ENCODE results near the gene PSMC5.

The PSMC5 gene

DNA sequence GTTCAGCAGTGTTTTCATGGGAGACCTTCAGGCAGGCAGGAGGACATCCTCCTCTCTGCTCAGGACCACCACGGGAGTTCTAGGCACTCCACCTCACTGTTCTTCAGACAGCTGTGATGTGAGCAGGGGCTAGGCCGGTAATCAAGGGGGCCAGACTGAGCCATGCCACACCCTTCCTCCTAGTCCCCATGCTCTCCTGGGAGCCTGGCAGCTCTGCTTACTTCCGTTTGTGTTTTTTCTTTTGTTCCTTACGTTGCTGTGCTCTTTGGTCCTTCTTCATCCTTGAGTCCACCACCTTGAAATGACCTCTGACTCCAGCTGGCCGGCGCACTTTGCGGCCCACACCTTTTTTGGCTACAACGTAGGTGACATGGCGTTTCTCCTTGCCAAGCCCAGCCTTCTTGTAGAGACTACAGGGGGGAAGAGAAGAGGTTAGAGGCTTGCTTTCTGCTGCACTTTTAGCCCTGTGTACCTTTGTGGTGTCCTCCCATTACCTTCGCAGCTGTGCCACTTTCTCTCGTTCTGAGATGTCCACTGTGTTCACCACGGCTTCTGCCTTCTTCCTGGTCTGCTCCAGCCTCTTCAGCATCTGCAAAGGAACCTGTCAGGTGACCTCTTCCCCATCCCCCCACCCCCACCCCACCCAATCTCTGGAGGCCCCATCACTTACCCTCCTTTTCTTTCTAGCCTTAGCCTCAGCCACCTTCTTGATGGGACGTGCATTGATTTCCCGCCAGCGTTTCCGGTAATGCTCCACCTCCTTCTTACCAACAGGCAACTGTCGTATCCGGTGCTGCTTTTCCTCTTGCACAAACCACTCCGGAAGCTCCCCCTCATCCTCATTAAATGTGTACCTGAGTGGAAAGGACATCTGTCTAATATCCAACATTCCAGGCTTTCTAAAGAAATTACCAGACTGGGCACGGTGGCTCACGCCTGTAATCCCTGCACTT, 7.4 kb upstream of the PSMC5 start:
- TF ChIP-seq, protein P1, sequence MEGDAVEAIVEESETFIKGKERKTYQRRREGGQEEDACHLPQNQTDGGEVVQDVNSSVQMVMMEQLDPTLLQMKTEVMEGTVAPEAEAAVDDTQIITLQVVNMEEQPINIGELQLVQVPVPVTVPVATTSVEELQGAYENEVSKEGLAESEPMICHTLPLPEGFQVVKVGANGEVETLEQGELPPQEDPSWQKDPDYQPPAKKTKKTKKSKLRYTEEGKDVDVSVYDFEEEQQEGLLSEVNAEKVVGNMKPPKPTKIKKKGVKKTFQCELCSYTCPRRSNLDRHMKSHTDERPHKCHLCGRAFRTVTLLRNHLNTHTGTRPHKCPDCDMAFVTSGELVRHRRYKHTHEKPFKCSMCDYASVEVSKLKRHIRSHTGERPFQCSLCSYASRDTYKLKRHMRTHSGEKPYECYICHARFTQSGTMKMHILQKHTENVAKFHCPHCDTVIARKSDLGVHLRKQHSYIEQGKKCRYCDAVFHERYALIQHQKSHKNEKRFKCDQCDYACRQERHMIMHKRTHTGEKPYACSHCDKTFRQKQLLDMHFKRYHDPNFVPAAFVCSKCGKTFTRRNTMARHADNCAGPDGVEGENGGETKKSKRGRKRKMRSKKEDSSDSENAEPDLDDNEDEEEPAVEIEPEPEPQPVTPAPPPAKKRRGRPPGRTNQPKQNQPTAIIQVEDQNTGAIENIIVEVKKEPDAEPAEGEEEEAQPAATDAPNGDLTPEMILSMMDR (IDR thresholded peaks at IDR 0.05; ENCODE audit: borderline replicate concordance, control extremely low read depth, extremely low read depth, insufficient read depth, missing control alignments) = no peak
- no peak for DNase-seq (ENCODE audit: low spot score)
- in situ Hi-C loops (cut with MboI; ENCODE audit: low sequenced_read_pairs, unreplicated experiment) = loop anchor here (25.0 kb wide), 1 partner anchor 383 kb away; the partner anchor contains the start of gene CYB561

DNA sequence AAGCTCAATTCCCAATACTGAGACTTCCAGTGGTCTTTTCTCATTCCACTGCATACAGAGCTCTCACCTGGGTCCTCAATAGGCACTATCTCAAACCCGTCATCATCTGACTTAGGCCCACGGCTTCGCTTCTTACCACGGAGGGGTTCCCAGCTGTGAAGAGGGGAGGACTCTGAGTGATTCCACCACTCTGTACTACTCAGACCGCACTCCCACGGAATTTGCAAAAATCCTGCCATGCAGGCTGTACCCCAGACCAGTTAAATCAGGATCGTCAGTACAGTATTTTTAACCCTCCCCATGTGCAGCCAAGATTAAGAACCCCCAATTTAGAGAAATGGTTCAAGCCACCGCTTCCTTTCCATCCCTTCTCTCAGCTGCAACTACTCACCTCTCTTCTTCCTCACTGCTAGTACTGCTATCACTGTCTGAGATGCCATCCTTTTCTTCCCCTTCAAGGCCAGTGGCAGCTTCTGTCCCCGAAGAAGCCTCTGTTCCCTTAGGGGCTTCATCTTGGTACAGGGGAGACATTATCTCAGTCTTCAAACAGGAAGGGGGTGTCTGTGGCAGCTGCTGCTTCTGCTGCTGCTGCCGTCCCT, 6.2 kb upstream of the PSMC5 start:
- DNase-seq (ENCODE audit: low spot score) = no peak
- in situ Hi-C loops (cut with MboI; ENCODE audit: low sequenced_read_pairs, unreplicated experiment) = loop anchor here (25.0 kb wide), 1 partner anchor 384 kb away; the partner anchor contains the start of gene CYB561
- TF ChIP-seq, protein P1 (IDR thresholded peaks at IDR 0.05; ENCODE audit: borderline replicate concordance, control extremely low read depth, extremely low read depth, insufficient read depth, missing control alignments) = no peak

DNA sequence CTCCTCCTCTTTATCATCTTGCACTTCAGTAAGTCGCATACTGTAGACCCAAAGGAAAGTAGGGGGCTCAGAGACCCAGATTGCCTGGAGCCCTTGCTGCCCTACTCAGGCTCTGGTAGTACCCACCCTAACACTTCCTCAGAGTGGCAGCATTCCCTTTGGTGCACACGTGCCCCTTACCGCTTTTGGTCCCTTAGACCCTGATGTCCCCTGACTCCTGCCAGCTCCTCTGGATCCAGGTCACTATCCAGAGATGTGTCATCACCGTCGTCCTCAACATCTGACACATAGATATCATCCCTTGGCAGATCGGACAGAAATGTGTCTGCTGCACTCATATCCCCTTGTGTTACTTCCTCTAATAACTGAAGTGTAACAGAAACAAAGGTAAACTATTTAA, 5.4 kb upstream of the PSMC5 start:
- TF ChIP-seq, protein P1 (IDR thresholded peaks at IDR 0.05; ENCODE audit: borderline replicate concordance, control extremely low read depth, extremely low read depth, insufficient read depth, missing control alignments) = no peak
- no peak for DNase-seq (ENCODE audit: low spot score)
- in situ Hi-C loops (cut with MboI; ENCODE audit: low sequenced_read_pairs, unreplicated experiment) = loop anchor here (25.0 kb wide), 1 partner anchor 385 kb away; the partner anchor contains the start of gene CYB561

DNA sequence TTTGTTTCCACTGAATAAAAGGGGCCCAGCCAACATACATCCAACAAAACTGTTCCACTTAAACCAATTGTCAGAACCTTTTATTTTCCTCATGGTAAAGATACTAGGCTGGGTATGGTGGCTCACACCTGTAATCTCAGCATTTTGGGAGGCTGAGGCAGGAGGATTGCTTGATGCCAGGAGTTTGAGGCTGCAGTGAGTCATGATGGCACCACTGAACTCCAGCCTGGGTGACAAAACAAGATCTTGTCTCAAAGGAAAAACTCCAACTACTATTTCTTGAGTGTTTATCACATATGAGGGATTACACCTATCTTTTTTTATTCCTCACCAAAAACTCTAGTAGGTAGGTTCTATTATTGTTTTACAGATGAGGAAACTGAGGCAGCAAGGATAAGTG, 4.7 kb upstream of the PSMC5 start:
- TF ChIP-seq, protein P1 (IDR thresholded peaks at IDR 0.05; ENCODE audit: borderline replicate concordance, control extremely low read depth, extremely low read depth, insufficient read depth, missing control alignments) = no peak
- in situ Hi-C loops (cut with MboI; ENCODE audit: low sequenced_read_pairs, unreplicated experiment) = loop anchor here (25.0 kb wide), 1 partner anchor 385 kb away; the partner anchor contains the start of gene CYB561
- DNase-seq (ENCODE audit: low spot score) = no peak

DNA sequence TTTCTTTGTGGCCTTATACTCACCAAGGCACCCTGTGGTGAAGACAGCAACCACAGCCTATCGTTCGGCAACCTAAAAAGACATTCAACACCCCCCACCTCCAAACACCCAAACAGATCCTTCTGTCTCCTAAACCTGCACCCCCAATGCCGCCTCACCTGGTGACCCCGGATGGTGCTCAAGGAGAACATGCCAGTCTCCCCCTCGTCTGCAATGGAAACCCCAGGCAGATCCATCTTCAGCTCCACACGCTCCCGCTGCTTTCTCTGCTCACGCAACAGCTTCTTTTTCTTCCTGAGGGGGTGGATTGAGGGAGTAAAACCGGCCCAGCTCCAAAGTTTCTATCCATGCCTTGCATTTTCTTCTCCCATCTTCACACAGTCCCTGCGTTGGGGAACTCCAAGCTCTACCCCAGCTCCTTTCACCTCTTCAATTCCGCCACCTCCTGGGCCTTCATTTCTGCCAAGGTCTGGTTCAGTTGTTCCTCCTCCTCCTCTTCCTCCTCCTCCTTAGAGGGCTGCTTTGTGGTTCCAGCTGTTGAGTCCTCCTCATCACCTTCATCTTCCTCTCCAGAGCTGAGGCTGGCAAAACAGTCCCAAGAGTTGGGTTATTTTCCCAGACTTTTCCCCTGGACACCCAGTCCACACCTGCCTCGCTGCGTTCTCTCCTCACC, 3.4 kb upstream of the PSMC5 start:
- in situ Hi-C loops (cut with MboI; ENCODE audit: low sequenced_read_pairs, unreplicated experiment) = loop anchor here (25.0 kb wide), 1 partner anchor 386 kb away; the partner anchor contains the start of gene CYB561
- TF ChIP-seq, protein P1 (IDR thresholded peaks at IDR 0.05; ENCODE audit: borderline replicate concordance, control extremely low read depth, extremely low read depth, insufficient read depth, missing control alignments) = no peak
- no peak for DNase-seq (ENCODE audit: low spot score)

DNA sequence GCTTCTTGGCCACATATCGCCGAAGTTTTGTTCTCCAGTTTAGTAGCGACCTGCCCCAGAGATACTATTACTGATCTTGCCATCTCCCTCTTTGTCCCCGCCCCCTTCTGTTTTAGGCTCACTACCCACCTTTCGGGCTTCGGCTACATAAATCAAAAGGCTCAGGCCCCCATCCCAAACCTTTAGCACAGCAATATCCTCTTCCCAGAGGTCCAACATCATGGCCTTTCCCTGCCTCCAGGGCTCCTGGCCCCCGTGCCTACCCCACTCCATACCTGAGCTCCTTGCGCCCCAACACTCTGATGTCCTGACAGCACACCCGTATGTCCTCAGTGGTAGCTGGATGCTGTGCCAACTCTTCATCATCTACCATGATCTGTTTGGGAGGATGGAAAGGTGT, 2.9 kb upstream of the PSMC5 start:
- TF ChIP-seq, protein P1 (IDR thresholded peaks at IDR 0.05; ENCODE audit: borderline replicate concordance, control extremely low read depth, extremely low read depth, insufficient read depth, missing control alignments) = no peak
- in situ Hi-C loops (cut with MboI; ENCODE audit: low sequenced_read_pairs, unreplicated experiment) = loop anchor here (25.0 kb wide), 1 partner anchor 387 kb away; the partner anchor contains the start of gene CYB561
- DNase-seq (ENCODE audit: low spot score) = no peak
